Caco-2 (cell line): ENCODE results near the gene DEPDC1B. TPM values are rescaled to one million over a fixed set of nuclear protein-coding genes. Genes with fewer than 3 reads are reported as not detected.

Source experiments
- BruUV-seq: library from RNA; stranded (reverse); fragments of 400-500 nt; replicated peaks from 2 replicates; lab custom pipeline; 2021; lab: Mats Ljungman, UMichigan
- CTCF ChIA-PET: fragments of 300-600 bp; sonication (Branson Sonifier 250); formaldehyde crosslinking; loops from one replicate; lab custom pipeline; 2022; ENCODE audit warnings: antibody characterized with exemption; lab: Charles Lee
- POLR2A ChIA-PET: fragments of 300-600 bp; sonication (Branson Sonifier 250); formaldehyde crosslinking; loops from one replicate; lab custom pipeline; 2022; ENCODE audit warnings: antibody characterized with exemption; lab: Charles Lee
- DNase-seq, 2 experiments: peaks; one replicate each; pipeline versions ENCODE4 v3.0.0 to v3.0.0-alpha.2; 2020 to 2022
- H3K27me3 ChIP-seq: replicated peaks from 2 replicates; pipeline ENCODE4 v1.6.0; 2011; ENCODE audit warnings: low read length; ENCODE audit not compliant: control insufficient read depth, insufficient read depth
- H3K36me3 ChIP-seq: 2 replicates; pipeline ENCODE4 v1.5.1; 2011; ENCODE audit warnings: low read length; ENCODE audit not compliant: control insufficient read depth, insufficient read depth
- H3K4me1 ChIP-seq: fragments of 250-450 bp; sonication (Bioruptor Pico); 2 replicates; pipeline ENCODE4 v1.5.1; 2020; ENCODE audit warnings: mild to moderate bottlenecking
- H3K4me3 ChIP-seq: 2 replicates; pipeline ENCODE4 v1.5.1; 2011; ENCODE audit warnings: low read depth, mild to moderate bottlenecking, control low read depth, low read length
- H3K9me3 ChIP-seq: fragments of 250-450 bp; sonication (Bioruptor Pico); 2 replicates; pipeline ENCODE4 v1.5.1; 2020; ENCODE audit warnings: mild to moderate bottlenecking, moderate library complexity
- H3K27ac Mint-ChIP-seq: one replicate; pipeline ENCODE4 v1.8.0; 2022; ENCODE audit warnings: mixed read lengths; ENCODE audit not compliant: unreplicated experiment
- H3K27me3 Mint-ChIP-seq: one replicate; pipeline ENCODE4 v1.8.0; 2022; ENCODE audit warnings: mixed read lengths; ENCODE audit not compliant: insufficient read depth, unreplicated experiment
- H3K36me3 Mint-ChIP-seq: one replicate; pipeline ENCODE4 v1.8.0; 2022; ENCODE audit warnings: mild to moderate bottlenecking, mixed read lengths; ENCODE audit not compliant: insufficient read depth, unreplicated experiment
- H3K4me1 Mint-ChIP-seq: one replicate; pipeline ENCODE4 v1.8.0; 2022; ENCODE audit warnings: low read depth, mixed read lengths; ENCODE audit not compliant: unreplicated experiment
- H3K4me3 Mint-ChIP-seq: one replicate; pipeline ENCODE4 v1.8.0; 2022; ENCODE audit warnings: mild to moderate bottlenecking, moderate library complexity, mixed read lengths; ENCODE audit not compliant: unreplicated experiment
- H3K9me3 Mint-ChIP-seq: one replicate; pipeline ENCODE4 v1.8.0; 2022; ENCODE audit warnings: mixed read lengths; ENCODE audit not compliant: unreplicated experiment
- CTCF ChIP-seq, 2 experiments: fragments of 200-600 bp in 1 of 2; IDR thresholded peaks; 1 replicate in 1 of 2; 2 replicates in 1 of 2; pipeline versions ENCODE4 v1.5.1 to v1.8.0; 2011 to 2022; ENCODE audit warnings: antibody characterized with exemption in 1 of 2, control low read depth in 1 of 2, inconsistent platforms in 1 of 2, low read depth in 1 of 2, low read length in 1 of 2, mild to moderate bottlenecking in 1 of 2, moderate library complexity in 1 of 2; ENCODE audit not compliant: insufficient read depth in 1 of 2, severe bottlenecking in 1 of 2, unreplicated experiment in 1 of 2
- intact Hi-C: fragments of 100-400 bp; cut with micrococcal nuclease; formaldehyde crosslinking; loops from one replicate; pipeline ENCODE4 v1.10.0; 2022; ENCODE audit not compliant: unreplicated experiment
- total RNA-seq: library from RNA; stranded (reverse); gene quantifications from 2 replicates; pipeline ENCODE4 v1.2.3, GENCODE V29; 2022

The DEPDC1B gene
- total RNA-seq, 1 experiment from 2014 or later = 44.9 TPM

- Histone ChIP-seq H3K9me3 (no peaks in the 10 kb centered on the region), H3K36me3 (peaks cover 3% of the 10 kb centered on the region; the same call in 1 of the 2 replicates), H3K4me3 (no peak overlapping the region), H3K4me1 (peaks cover 78% of the 10 kb centered on the region), H3K27me3 (no peaks in the 10 kb centered on the region)
- Mint-ChIP-seq H3K9me3 (no peaks in the 10 kb centered on the region), H3K27me3 (no peaks in the 10 kb centered on the region), H3K36me3 (peaks cover 9% of the 10 kb centered on the region), H3K4me3 (peak overlapping the region; percentile 23), H3K27ac (peak overlapping the region; percentile 91), H3K4me1 (peaks cover 87% of the 10 kb centered on the region)
- intact Hi-C loops = loop anchor here (5.0 to 10.0 kb wide), 5 partner anchors 273 to 1258 kb away; partner anchors contain the start of genes ERCC8, NDUFAF2 and ZSWIM6
- no TSS peak for BruUV-seq
- TF ChIP-seq CTCF (IDR thresholded peaks at IDR 0.05; ENCODE audit: insufficient read depth in 1 of 2, low read depth in 1 of 2, low read length in 1 of 2, severe bottlenecking in 1 of 2, unreplicated experiment in 1 of 2) = no peak
- POLR2A ChIA-PET = interaction anchor here (1.4 to 2.2 kb wide), 2 partner anchors 25 to 270 kb away, joined by 4 to 16 read pairs; partner anchors contain the start of genes DEPDC1B, ERCC8 and NDUFAF2
- no peak for DNase-seq
- CTCF ChIA-PET = interaction anchor here (0.9 to 4.6 kb wide), 3 partner anchors 25 to 61 kb away, joined by 3 to 25 read pairs (median 4); partner anchors contain the start of gene DEPDC1B
These were observed 25.5 kb downstream of the DEPDC1B start for GRCh38 chr5:60674251-60675069.

DNA sequence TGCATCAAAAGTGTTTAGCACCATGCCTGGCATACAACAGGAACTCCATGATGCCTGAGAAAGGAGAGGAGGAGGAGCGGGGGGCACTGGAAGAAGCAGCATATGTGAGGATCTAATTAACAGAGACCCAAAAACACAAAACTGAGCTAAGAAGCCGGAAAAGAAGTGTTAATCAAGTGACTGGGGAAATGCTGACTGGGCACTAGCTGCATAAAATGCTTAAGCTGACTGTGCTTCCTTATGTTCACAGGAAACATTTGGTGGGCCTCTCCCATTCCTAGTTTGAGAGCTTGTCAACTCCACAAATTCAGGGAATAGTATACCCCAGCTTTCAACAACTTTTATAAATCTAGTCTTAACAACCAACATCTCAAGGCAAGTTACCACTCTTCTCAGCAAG lies 26.6 kb downstream of the DEPDC1B start:
- intact Hi-C loops = loop anchor here (1.0 to 10.0 kb wide), 8 partner anchors 13 to 1259 kb away; partner anchors contain the start of genes ERCC8, NDUFAF2 and ZSWIM6
- H3K4me1 Mint-ChIP-seq = peaks cover 76% of the 10 kb centered on the region
- peaks cover 12% of the 10 kb centered on the region for H3K36me3 Mint-ChIP-seq
- Histone ChIP-seq H3K9me3 (no peaks in the 10 kb centered on the region), H3K36me3 (peaks cover 3% of the 10 kb centered on the region; the same call in 1 of the 2 replicates), H3K4me1 (peaks cover 77% of the 10 kb centered on the region), H3K4me3 (no peak overlapping the region), H3K27me3 (no peaks in the 10 kb centered on the region)
- no peak for DNase-seq
- peak overlapping the region; percentile 35 for H3K4me3 Mint-ChIP-seq
- H3K27me3 Mint-ChIP-seq = no peaks in the 10 kb centered on the region
- peak overlapping the region; percentile 99 for H3K27ac Mint-ChIP-seq
- CTCF ChIA-PET = interaction anchor here (1.0 to 4.6 kb wide), 3 partner anchors 14 to 26 kb away, joined by 3 to 25 read pairs (median 3); partner anchors contain the start of gene DEPDC1B
- no TSS peak for BruUV-seq
- H3K9me3 Mint-ChIP-seq = no peaks in the 10 kb centered on the region
- POLR2A ChIA-PET = interaction anchor here (1.4 to 2.2 kb wide), 2 partner anchors 26 to 272 kb away, joined by 4 to 16 read pairs; partner anchors contain the start of genes DEPDC1B, ERCC8 and NDUFAF2
- no peak for TF ChIP-seq CTCF (IDR thresholded peaks at IDR 0.05; ENCODE audit: insufficient read depth in 1 of 2, low read depth in 1 of 2, low read length in 1 of 2, severe bottlenecking in 1 of 2, unreplicated experiment in 1 of 2)

DNA sequence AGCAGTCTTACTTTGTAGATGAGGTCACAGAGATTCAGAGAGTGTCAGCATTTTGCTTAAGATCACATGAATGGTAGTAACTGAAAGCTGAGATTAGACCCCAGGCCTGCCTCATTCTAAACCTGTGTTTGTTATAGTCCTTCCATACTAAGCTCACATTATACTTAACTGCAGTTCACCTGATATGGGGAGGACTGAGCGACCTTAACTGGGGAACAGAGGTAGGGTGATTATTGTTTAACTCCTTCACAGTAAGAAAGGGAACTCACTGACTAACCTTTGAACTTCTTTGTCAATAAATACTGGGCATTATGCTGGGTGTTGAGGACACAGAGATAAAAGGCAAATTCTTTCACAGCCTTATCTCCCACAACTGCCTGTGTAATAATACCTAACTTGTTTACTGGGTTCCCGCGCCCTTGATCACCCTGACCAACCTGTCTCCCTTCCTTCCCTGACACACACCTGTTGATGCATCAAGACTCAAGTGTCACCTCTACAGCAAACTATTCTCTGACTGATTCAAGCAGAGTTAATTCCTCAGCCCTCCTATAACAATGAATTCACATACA lies 27.2 kb downstream of the DEPDC1B start:
- H3K36me3 ChIP-seq = peaks cover 3% of the 10 kb centered on the region; the same call in 1 of the 2 replicates
- H3K9me3 ChIP-seq = no peaks in the 10 kb centered on the region
- no peaks in the 10 kb centered on the region for H3K9me3 Mint-ChIP-seq
- no peak overlapping the region for H3K4me3 ChIP-seq
- no peaks in the 10 kb centered on the region for H3K27me3 Mint-ChIP-seq
- ChIA-PET POLR2A (interaction anchor here (1.4 to 2.2 kb wide), 2 partner anchors 27 to 272 kb away, joined by 4 to 16 read pairs; partner anchors contain the start of genes DEPDC1B, ERCC8 and NDUFAF2), CTCF (interaction anchor here (1.0 to 4.6 kb wide), 3 partner anchors 14 to 27 kb away, joined by 3 to 25 read pairs (median 3); partner anchors contain the start of gene DEPDC1B)
- no peaks in the 10 kb centered on the region for H3K27me3 ChIP-seq
- peaks cover 70% of the 10 kb centered on the region for H3K4me1 Mint-ChIP-seq
- BruUV-seq = no TSS peak
- intact Hi-C loops = loop anchor here (1.0 to 10.0 kb wide), 10 partner anchors 14 to 1260 kb away; partner anchors contain the start of genes ERCC8, NDUFAF2 and ZSWIM6
- H3K36me3 Mint-ChIP-seq = peaks cover 14% of the 10 kb centered on the region
- peaks cover 71% of the 10 kb centered on the region for H3K4me1 ChIP-seq
- no peak for TF ChIP-seq CTCF (IDR thresholded peaks at IDR 0.05; ENCODE audit: insufficient read depth in 1 of 2, low read depth in 1 of 2, low read length in 1 of 2, severe bottlenecking in 1 of 2, unreplicated experiment in 1 of 2)
- peak overlapping the region; percentile 68 for H3K4me3 Mint-ChIP-seq
- peak overlapping the region; percentile 99 for H3K27ac Mint-ChIP-seq
- DNase-seq = peak; percentile 88 to 92
